Embryonic facial prominence (tissue), 1 donor: ENCODE results near the gene NEURL3.
"Not testable (repeated sequence)": the region's sequence is repeated elsewhere in the genome, so short reads cannot be mapped to it uniquely, and the experiment has no call there.

Source experiments
- DNase-seq: peaks from one replicate; pipeline ENCODE4 v3.0.0-alpha.2; 2016; ENCODE audit errors: extremely low spot score

The NEURL3 gene

GRCh38 chr2:96485350-96485749 is 19.8 kb downstream of the NEURL3 start:
- DNase-seq, result no peak

GRCh38 chr2:96484091-96484490 is 21.1 kb downstream of the NEURL3 start:
- no peak for DNase-seq

- DNase-seq, result no peak
These were observed 27.7 kb downstream of the NEURL3 start for GRCh38 chr2:96477458-96477857.

GRCh38 chr2:96471772-96472171 is 33.4 kb downstream of the NEURL3 start:
- DNase-seq, result no peak

GRCh38 chr2:96470636-96471035 is 34.5 kb downstream of the NEURL3 start:
- DNase-seq, result no peak

GRCh38 chr2:96470109-96470508 is 35.0 kb downstream of the NEURL3 start:
- DNase-seq, result no peak

GRCh38 chr2:96468904-96469303 is 36.3 kb downstream of the NEURL3 start:
- DNase-seq, result no peak

GRCh38 chr2:96464651-96465050 is 40.5 kb downstream of the NEURL3 start:
- no peak for DNase-seq

- DNase-seq, result no peak
These were observed 41.1 kb downstream of the NEURL3 start for GRCh38 chr2:96464061-96464460.

- DNase-seq, result no peak
These were observed 42.0 kb downstream of the NEURL3 start for GRCh38 chr2:96463119-96463518.

GRCh38 chr2:96461616-96462015 is 43.5 kb downstream of the NEURL3 start:
- DNase-seq, result not testable (repeated sequence)

GRCh38 chr2:96452053-96452452 is 53.1 kb downstream of the NEURL3 start:
- no peak for DNase-seq

GRCh38 chr2:96449637-96450036 is 55.5 kb downstream of the NEURL3 start:
- no peak for DNase-seq

GRCh38 chr2:96449174-96449573 is 56.0 kb downstream of the NEURL3 start:
- DNase-seq, result no peak

- no peak for DNase-seq
These were observed 57.4 kb downstream of the NEURL3 start for GRCh38 chr2:96447726-96448125.
